HG03135 (cell line): ENCODE data around the gene ATF7IP.

Experiments
- ATAC-seq: cut with Tn5 transposase; IDR thresholded peaks from one replicate; pipeline ENCODE4 v1.9.1; 2021; ENCODE audit warnings: mild to moderate bottlenecking, moderate library complexity; ENCODE audit not compliant: unreplicated experiment

The ATF7IP gene

GRCh38 chr12:14481201-14481600 is 115.7 kb downstream of the ATF7IP start:
- no peak for ATAC-seq

GRCh38 chr12:14482361-14482760 is 116.9 kb downstream of the ATF7IP start:
- ATAC-seq: no peak

GRCh38 chr12:14482886-14483285 is 117.4 kb downstream of the ATF7IP start:
- ATAC-seq: no peak

GRCh38 chr12:14495326-14495725 is 129.8 kb downstream of the ATF7IP start:
- ATAC-seq: no peak

GRCh38 chr12:14505626-14506596 is 140.4 kb downstream of the ATF7IP start:
- no peak for ATAC-seq

GRCh38 chr12:14510574-14510973 is 145.1 kb downstream of the ATF7IP start:
- ATAC-seq: no peak

GRCh38 chr12:14514154-14514842 is 148.8 kb downstream of the ATF7IP start:
- ATAC-seq: no peak

GRCh38 chr12:14514946-14515345 is 149.5 kb downstream of the ATF7IP start:
- ATAC-seq: no peak

- no peak for ATAC-seq
These were observed 156.3 kb downstream of the ATF7IP start for GRCh38 chr12:14521822-14522221.

- no peak for ATAC-seq
These were observed 160.5 kb downstream of the ATF7IP start for GRCh38 chr12:14525964-14526363.

GRCh38 chr12:14532152-14532551 is 166.7 kb downstream of the ATF7IP start:
- no peak for ATAC-seq

GRCh38 chr12:14537088-14537487 is 171.6 kb downstream of the ATF7IP start:
- ATAC-seq: no peak

- ATAC-seq: no peak
These were observed 175.4 kb downstream of the ATF7IP start for GRCh38 chr12:14540801-14541462.

GRCh38 chr12:14545144-14546124 is 180.0 kb downstream of the ATF7IP start:
- ATAC-seq: no peak

GRCh38 chr12:14547571-14547970 is 182.1 kb downstream of the ATF7IP start:
- ATAC-seq: no peak

GRCh38 chr12:14548609-14549008 is 183.1 kb downstream of the ATF7IP start:
- no peak for ATAC-seq
